A673 (cell line): ENCODE results near the gene ADD3.

Source experiments
- EZH2 ChIP-seq: fragments of 200-600 bp; sonication (generic); IDR thresholded peaks from 2 replicates; pipeline ENCODE4 v1.6.1; 2017; ENCODE audit warnings: borderline replicate concordance, low read depth, mild to moderate bottlenecking, mixed read lengths, antibody characterized with exemption, low read length; ENCODE audit not compliant: poor library complexity, severe bottlenecking
- TF ChIP-seq, protein P1 (sequence below): fragments of 300-800, 200-600 bp; sonication (generic); conservative IDR thresholded peaks from 2 replicates; pipeline ENCODE4 v1.5.1; 2017; ENCODE audit warnings: low read depth, mild to moderate bottlenecking, antibody characterized with exemption, low read length, moderate library complexity, mixed read lengths

DNA sequence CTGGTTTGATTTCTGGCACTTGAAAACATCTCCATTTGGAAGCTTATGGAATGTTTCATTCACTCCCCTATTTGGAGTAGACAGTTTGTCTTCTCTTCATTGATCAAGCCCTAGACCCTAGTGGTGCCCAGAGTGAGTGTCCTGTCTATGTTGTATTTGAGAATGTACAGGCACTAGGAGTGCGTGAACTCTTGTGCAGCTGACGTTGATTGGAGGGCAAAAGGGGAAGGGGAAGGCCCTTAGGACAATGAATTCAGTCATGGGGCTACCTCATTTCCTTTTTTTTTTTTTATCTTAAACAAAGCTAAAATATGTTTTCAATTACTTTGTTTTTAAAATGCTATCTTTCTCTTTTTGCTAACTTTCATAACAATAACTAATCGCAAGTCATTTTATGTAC, 66.5 kb downstream of the ADD3 start:
- TF ChIP-seq, protein P1, sequence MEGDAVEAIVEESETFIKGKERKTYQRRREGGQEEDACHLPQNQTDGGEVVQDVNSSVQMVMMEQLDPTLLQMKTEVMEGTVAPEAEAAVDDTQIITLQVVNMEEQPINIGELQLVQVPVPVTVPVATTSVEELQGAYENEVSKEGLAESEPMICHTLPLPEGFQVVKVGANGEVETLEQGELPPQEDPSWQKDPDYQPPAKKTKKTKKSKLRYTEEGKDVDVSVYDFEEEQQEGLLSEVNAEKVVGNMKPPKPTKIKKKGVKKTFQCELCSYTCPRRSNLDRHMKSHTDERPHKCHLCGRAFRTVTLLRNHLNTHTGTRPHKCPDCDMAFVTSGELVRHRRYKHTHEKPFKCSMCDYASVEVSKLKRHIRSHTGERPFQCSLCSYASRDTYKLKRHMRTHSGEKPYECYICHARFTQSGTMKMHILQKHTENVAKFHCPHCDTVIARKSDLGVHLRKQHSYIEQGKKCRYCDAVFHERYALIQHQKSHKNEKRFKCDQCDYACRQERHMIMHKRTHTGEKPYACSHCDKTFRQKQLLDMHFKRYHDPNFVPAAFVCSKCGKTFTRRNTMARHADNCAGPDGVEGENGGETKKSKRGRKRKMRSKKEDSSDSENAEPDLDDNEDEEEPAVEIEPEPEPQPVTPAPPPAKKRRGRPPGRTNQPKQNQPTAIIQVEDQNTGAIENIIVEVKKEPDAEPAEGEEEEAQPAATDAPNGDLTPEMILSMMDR = no peak
- TF ChIP-seq EZH2 = no peak
